GM21825 (cell line): ENCODE data around the gene GRIK5.

Experiments
- ATAC-seq: cut with Tn5 transposase; IDR thresholded peaks from one replicate; pipeline ENCODE4 v1.9.1; 2021; ENCODE audit warnings: mild to moderate bottlenecking, moderate library complexity; ENCODE audit not compliant: unreplicated experiment

Gene GRIK5

GRCh38 chr19:42096255-42096837 is 26.3 kb upstream of the GRIK5 start:
- no peak for ATAC-seq

GRCh38 chr19:42095814-42096230 is 25.8 kb upstream of the GRIK5 start:
- ATAC-seq: no peak

- no peak for ATAC-seq
Observed at GRCh38 chr19:42095142-42095813, 25.3 kb upstream of the GRIK5 start.

- no peak for ATAC-seq
Observed at GRCh38 chr19:42093926-42094325, 23.9 kb upstream of the GRIK5 start.

GRCh38 chr19:42093505-42093904 is 23.5 kb upstream of the GRIK5 start:
- no peak for ATAC-seq

GRCh38 chr19:42092350-42092749 is 22.3 kb upstream of the GRIK5 start:
- no peak for ATAC-seq

GRCh38 chr19:42091742-42092141 is 21.7 kb upstream of the GRIK5 start:
- no peak for ATAC-seq

GRCh38 chr19:42091300-42091699 is 21.3 kb upstream of the GRIK5 start:
- no peak for ATAC-seq

GRCh38 chr19:42090672-42091071 is 20.7 kb upstream of the GRIK5 start:
- no peak for ATAC-seq

GRCh38 chr19:42089772-42090171 is 19.8 kb upstream of the GRIK5 start:
- ATAC-seq: no peak

GRCh38 chr19:42089191-42089750 is 19.3 kb upstream of the GRIK5 start:
- ATAC-seq: no peak

GRCh38 chr19:42088471-42089190 is 18.6 kb upstream of the GRIK5 start:
- ATAC-seq: no peak

GRCh38 chr19:42086770-42087550 is 17.0 kb upstream of the GRIK5 start:
- ATAC-seq: no peak

GRCh38 chr19:42086188-42086736 is 16.3 kb upstream of the GRIK5 start:
- no peak for ATAC-seq

GRCh38 chr19:42083537-42083936 is 13.5 kb upstream of the GRIK5 start:
- no peak for ATAC-seq

GRCh38 chr19:42081584-42082203 is 11.7 kb upstream of the GRIK5 start:
- no peak for ATAC-seq

- no peak for ATAC-seq
Observed at GRCh38 chr19:42080764-42081375, 10.9 kb upstream of the GRIK5 start.

GRCh38 chr19:42079886-42080763 is 10.1 kb upstream of the GRIK5 start:
- ATAC-seq: no peak

- no peak for ATAC-seq
Observed at GRCh38 chr19:42079276-42079669, 9.3 kb upstream of the GRIK5 start.
